Measurements from ENCODE around the gene TTI1. TPM values are rescaled to one million over a fixed set of nuclear protein-coding genes. Genes with fewer than 3 reads are reported as not detected.

TTI1 gene
- total and polyA plus RNA-seq, 9 of the 15 experiments (the other 6 are each of a cell fraction or from before 2014, with no cell fraction given) = 9.8 to 55.1 (median 39.4) TPM

DNA sequence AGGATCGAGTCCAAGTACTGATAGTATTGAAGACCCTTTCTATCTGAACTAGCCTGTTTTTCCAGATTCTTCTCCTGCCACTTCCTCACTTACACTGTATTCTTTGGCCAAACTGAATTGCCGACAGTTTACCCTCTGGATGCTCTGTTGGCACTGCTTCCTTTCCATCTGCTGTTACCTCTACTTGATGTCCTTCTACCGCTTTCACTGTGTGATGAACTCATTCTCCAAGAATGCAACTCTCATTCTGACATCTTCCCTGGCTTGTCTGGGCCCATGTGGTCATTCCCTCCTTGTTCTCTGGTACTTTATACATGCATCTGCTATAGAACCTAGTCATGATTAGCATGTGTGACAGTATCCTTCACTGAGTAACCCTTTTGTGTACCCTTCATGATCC is 16.5 kb upstream of the TTI1 start:
- in situ Hi-C loops (cut with MboI) (no loop called here), intact Hi-C loops (cut with micrococcal nuclease) (no loop called here)
- Histone ChIP-seq H3K79me2 (ENCODE audit: control insufficient read depth, insufficient read depth, low read length) (peaks cover 69% of the 10 kb centered on the region), H4K20me1 (replicated peaks; ENCODE audit: control insufficient read depth, insufficient read depth, low read length) (peaks cover 3% of the 10 kb centered on the region; the same call in 1 of the 2 replicates), H3K4me2 (ENCODE audit: insufficient read depth, low read length) (no peak overlapping the region), H3K27me3 (ENCODE audit: control insufficient read depth in 2 of 2, insufficient read depth in 2 of 2, low read length in 2 of 2) (no peaks in the 10 kb centered on the region), H3K9ac (ENCODE audit: insufficient read depth in 1 of 2, low read depth in 2 of 2, low read length in 2 of 2) (no peak overlapping the region), H3K36me3 (ENCODE audit: control insufficient read depth, insufficient read depth, low read length) (peaks cover 86% of the 10 kb centered on the region), H3K9me1 (ENCODE audit: control insufficient read depth, insufficient read depth, low read length) (no peaks in the 10 kb centered on the region), H3K4me3 (no peak overlapping the region), H3K27ac (ENCODE audit: extremely low read depth, low read depth, low read length) (peak overlapping the region; percentile 9; the same call in 1 of the 3 replicates), H3K9me3 (replicated peaks; ENCODE audit: control insufficient read depth, insufficient read depth, low read depth, low read length) (no peaks in the 10 kb centered on the region), H2AFZ (ENCODE audit: low read depth, low read length) (no peak overlapping the region), H3K4me1 (replicated peaks in 1 of 2; ENCODE audit: control insufficient read depth in 2 of 2, insufficient read depth in 2 of 2, low read length in 2 of 2) (no peaks in the 10 kb centered on the region; a peak in 1 of 5 replicates)
- DNase-seq (ENCODE audit: extremely low read depth in 1 of 4, low spot score in 3 of 4) (no peak), ATAC-seq (no peak), FAIRE-seq (no peak)
- ChIA-PET POLR2A (interaction anchor here (0.6 to 2.2 kb wide), 3 partner anchors 12 to 376 kb away, joined by 3 to 10 read pairs (median 3); partner anchors contain the start of genes RPRD1B and TTI1), CTCF (ENCODE audit: low intra/inter-chr PET ratio) (no interaction called here)
- WGBS (ENCODE audit: insufficient coverage, low coverage, missing lambda C conversion rate) = 84% methylated on average over 3 of the region's 3 CpGs
- BruUV-seq (replicated peaks) = no TSS peak
- TF ChIP-seq SNRNP70 (optimal IDR thresholded peaks at IDR 0.05; ENCODE audit: low read depth, low read length) (no peak), ZNF699 (CRISPR knock-in tag; IDR thresholded peaks at IDR 0.05; ENCODE audit: insufficient replicate concordance) (no peak), FOXA3 (CRISPR knock-in tag; conservative IDR thresholded peaks at IDR 0.05 in 1 of 2, IDR thresholded peaks at IDR 0.05 in 1 of 2) (no peak), FOXA1 (IDR thresholded peaks at IDR 0.05; ENCODE audit: borderline replicate concordance) (no peak), HMGXB4 (CRISPR knock-in tag; IDR thresholded peaks at IDR 0.05) (no peak), RBM34 (IDR thresholded peaks at IDR 0.05; ENCODE audit: borderline replicate concordance, insufficient read depth, low read length) (no peak), E2F3 (CRISPR knock-in tag; IDR thresholded peaks at IDR 0.05) (no peak), ZBTB5 (IDR thresholded peaks at IDR 0.05) (no peak), XRCC4 (IDR thresholded peaks at IDR 0.05; ENCODE audit: extremely low read depth, insufficient read depth, insufficient read length) (no peak), ZNF12 (CRISPR knock-in tag; IDR thresholded peaks at IDR 0.05) (no peak), PYGO2 (tag; IDR thresholded peaks at IDR 0.05) (no peak)
